Thyroid gland (tissue), 4 donors: ENCODE measurements around the gene WASHC4.

Experiments used
- POLR2A ChIP-seq, 2 donors: fragments of 450-650 bp; IDR thresholded peaks; one replicate each; pipeline ENCODE4 v1.6.1; 2017; ENCODE audit warnings: antibody characterized with exemption in 2 of 2, mild to moderate bottlenecking in 2 of 2, moderate library complexity in 1 of 2
- TF ChIP-seq, protein P1 (sequence below), 6 experiments: fragments of 200-600 bp in 3 of 6; fragments of 450-650 bp in 3 of 6; sonication (generic) in 3 of 6; IDR thresholded peaks; one replicate each; pipeline ENCODE4 v1.5.1; 2016 to 2019; ENCODE audit warnings: antibody characterized with exemption in 6 of 6, mild to moderate bottlenecking in 2 of 6, inconsistent platforms in 1 of 6, moderate library complexity in 1 of 6

DNA sequence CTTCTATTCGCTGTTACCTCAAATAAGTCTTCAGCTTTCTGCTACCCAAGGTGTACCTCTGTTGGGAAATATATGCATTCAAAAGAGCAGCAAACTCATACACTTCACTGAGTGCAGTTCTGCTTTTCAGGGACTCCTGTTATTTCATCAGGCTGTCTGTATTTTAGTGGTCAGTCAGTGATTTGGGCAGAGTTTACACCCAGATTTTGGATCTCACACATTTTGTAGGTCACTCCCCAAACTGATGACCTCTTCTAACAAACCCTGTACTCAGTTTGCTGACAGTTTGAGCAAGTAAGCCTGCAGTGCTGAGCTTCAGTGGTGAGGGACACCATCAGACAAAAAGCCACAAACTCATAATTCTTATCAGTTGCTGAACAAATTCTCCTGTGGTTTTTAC, 8.2 kb upstream of the WASHC4 start:
- TF ChIP-seq POLR2A (IDR thresholded peaks at IDR 0.05): no peak
- TF ChIP-seq, protein P1, sequence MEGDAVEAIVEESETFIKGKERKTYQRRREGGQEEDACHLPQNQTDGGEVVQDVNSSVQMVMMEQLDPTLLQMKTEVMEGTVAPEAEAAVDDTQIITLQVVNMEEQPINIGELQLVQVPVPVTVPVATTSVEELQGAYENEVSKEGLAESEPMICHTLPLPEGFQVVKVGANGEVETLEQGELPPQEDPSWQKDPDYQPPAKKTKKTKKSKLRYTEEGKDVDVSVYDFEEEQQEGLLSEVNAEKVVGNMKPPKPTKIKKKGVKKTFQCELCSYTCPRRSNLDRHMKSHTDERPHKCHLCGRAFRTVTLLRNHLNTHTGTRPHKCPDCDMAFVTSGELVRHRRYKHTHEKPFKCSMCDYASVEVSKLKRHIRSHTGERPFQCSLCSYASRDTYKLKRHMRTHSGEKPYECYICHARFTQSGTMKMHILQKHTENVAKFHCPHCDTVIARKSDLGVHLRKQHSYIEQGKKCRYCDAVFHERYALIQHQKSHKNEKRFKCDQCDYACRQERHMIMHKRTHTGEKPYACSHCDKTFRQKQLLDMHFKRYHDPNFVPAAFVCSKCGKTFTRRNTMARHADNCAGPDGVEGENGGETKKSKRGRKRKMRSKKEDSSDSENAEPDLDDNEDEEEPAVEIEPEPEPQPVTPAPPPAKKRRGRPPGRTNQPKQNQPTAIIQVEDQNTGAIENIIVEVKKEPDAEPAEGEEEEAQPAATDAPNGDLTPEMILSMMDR (IDR thresholded peaks at IDR 0.05): no peak
